IPS-18c (cell line): ENCODE data around the gene STX16.
"Not testable (repeated sequence)": the region's sequence is repeated elsewhere in the genome, so short reads cannot be mapped to it uniquely, and the experiment has no call there.

Experiments used
- H3K4me3 ChIP-seq: 2 replicates; pipeline ENCODE4 v1.7.0; 2013; ENCODE audit warnings: low read depth, mild to moderate bottlenecking, low read length, moderate library complexity; ENCODE audit not compliant: insufficient read depth
- H3K9me3 ChIP-seq: one replicate; pipeline ENCODE4 v1.6.1; 2013; ENCODE audit warnings: mild to moderate bottlenecking, low read length, moderate library complexity; ENCODE audit not compliant: control insufficient read depth, insufficient read depth

Gene STX16

GRCh38 chr20:58718121-58718563 is 67.1 kb downstream of the STX16 start:
- Histone ChIP-seq H3K4me3 (no peak overlapping the region), H3K9me3 (no peaks in the 10 kb centered on the region)

GRCh38 chr20:58718729-58719128 is 67.6 kb downstream of the STX16 start:
- Histone ChIP-seq H3K9me3 (no peaks in the 10 kb centered on the region), H3K4me3 (no peak overlapping the region)

GRCh38 chr20:58719258-58719657 is 68.2 kb downstream of the STX16 start:
- Histone ChIP-seq H3K4me3 (no peak overlapping the region), H3K9me3 (no peaks in the 10 kb centered on the region)

GRCh38 chr20:58719971-58720371 is 68.9 kb downstream of the STX16 start:
- H3K9me3 ChIP-seq: no peaks in the 10 kb centered on the region

GRCh38 chr20:58720890-58721289 is 69.8 kb downstream of the STX16 start:
- no peaks in the 10 kb centered on the region for H3K9me3 ChIP-seq
- H3K4me3 ChIP-seq: no peak overlapping the region

More at GRCh38 chr20:58719971-58720371, 68.9 kb downstream of the STX16 start:
- H3K4me3 ChIP-seq: no peak overlapping the region

GRCh38 chr20:58721951-58722778 is 71.1 kb downstream of the STX16 start:
- no peak overlapping the region for H3K4me3 ChIP-seq
- H3K9me3 ChIP-seq: peaks cover 3% of the 10 kb centered on the region

- no peak overlapping the region for H3K4me3 ChIP-seq
- H3K9me3 ChIP-seq: peaks cover 3% of the 10 kb centered on the region
Measured at GRCh38 chr20:58722877-58723627, 72.0 kb downstream of the STX16 start.

GRCh38 chr20:58723628-58723984 is 72.5 kb downstream of the STX16 start:
- Histone ChIP-seq H3K9me3 (peaks cover 3% of the 10 kb centered on the region), H3K4me3 (no peak overlapping the region)

- not testable (repeated sequence) for H3K4me3 ChIP-seq, H3K9me3 ChIP-seq
Measured at GRCh38 chr20:58726156-58726555, 75.1 kb downstream of the STX16 start.
